Stimulated activated CD4-positive, alpha-beta T cell treated with anti-CD3 and anti-CD28 coated beads, Interleukin-4, amount 100 ng/mL, for 4 hours (primary cell): ENCODE measurements around the gene MPHOSPH9.

Source experiments
- DNase-seq, 2 experiments: peaks; one replicate each; pipeline ENCODE4 v3.0.0-alpha.2; 2020

Gene MPHOSPH9

GRCh38 chr12:123148655-123149054 is 84.3 kb downstream of the MPHOSPH9 start:
- DNase-seq = no peak

- no peak for DNase-seq
Measured at GRCh38 chr12:123148223-123148622, 84.7 kb downstream of the MPHOSPH9 start.

- no peak for DNase-seq
Measured at GRCh38 chr12:123145211-123145610, 87.7 kb downstream of the MPHOSPH9 start.

- no peak for DNase-seq
Measured at GRCh38 chr12:123143736-123144461, 89.0 kb downstream of the MPHOSPH9 start.

- no peak for DNase-seq
Measured at GRCh38 chr12:123142921-123143735, 89.8 kb downstream of the MPHOSPH9 start.

- no peak for DNase-seq
Measured at GRCh38 chr12:123142518-123142840, 90.5 kb downstream of the MPHOSPH9 start.

GRCh38 chr12:123141615-123142517 is 91.1 kb downstream of the MPHOSPH9 start:
- no peak for DNase-seq

GRCh38 chr12:123140676-123141614 is 92.0 kb downstream of the MPHOSPH9 start:
- no peak for DNase-seq

- DNase-seq = no peak
Measured at GRCh38 chr12:123139926-123140675, 92.8 kb downstream of the MPHOSPH9 start.

GRCh38 chr12:123135688-123136087 is 97.3 kb downstream of the MPHOSPH9 start:
- no peak for DNase-seq

- no peak for DNase-seq
Measured at GRCh38 chr12:123134826-123135225, 98.1 kb downstream of the MPHOSPH9 start.

GRCh38 chr12:123134271-123134671 is 98.7 kb downstream of the MPHOSPH9 start:
- DNase-seq = no peak

GRCh38 chr12:123133701-123134100 is 99.2 kb downstream of the MPHOSPH9 start:
- no peak for DNase-seq

- DNase-seq = no peak
Measured at GRCh38 chr12:123132951-123133619, 99.9 kb downstream of the MPHOSPH9 start.

- peak; percentile 10 to 41 for DNase-seq
Measured at GRCh38 chr12:123131879-123132402, 101.0 kb downstream of the MPHOSPH9 start.

GRCh38 chr12:123131291-123131832 is 101.6 kb downstream of the MPHOSPH9 start:
- no peak for DNase-seq

GRCh38 chr12:123129621-123130020 is 103.3 kb downstream of the MPHOSPH9 start:
- no peak for DNase-seq

GRCh38 chr12:123127182-123127495 is 105.8 kb downstream of the MPHOSPH9 start:
- DNase-seq = no peak

- no peak for DNase-seq
Measured at GRCh38 chr12:123126294-123127181, 106.4 kb downstream of the MPHOSPH9 start.
